Measurements from ENCODE around the gene CFTR. TPM values are rescaled to one million over a fixed set of nuclear protein-coding genes. Genes with fewer than 3 reads are reported as not detected.

The CFTR gene
- total and polyA plus RNA-seq, 3 donors from 2014 or later, result 5.1 to 6.9 (median 5.1) TPM

DNA sequence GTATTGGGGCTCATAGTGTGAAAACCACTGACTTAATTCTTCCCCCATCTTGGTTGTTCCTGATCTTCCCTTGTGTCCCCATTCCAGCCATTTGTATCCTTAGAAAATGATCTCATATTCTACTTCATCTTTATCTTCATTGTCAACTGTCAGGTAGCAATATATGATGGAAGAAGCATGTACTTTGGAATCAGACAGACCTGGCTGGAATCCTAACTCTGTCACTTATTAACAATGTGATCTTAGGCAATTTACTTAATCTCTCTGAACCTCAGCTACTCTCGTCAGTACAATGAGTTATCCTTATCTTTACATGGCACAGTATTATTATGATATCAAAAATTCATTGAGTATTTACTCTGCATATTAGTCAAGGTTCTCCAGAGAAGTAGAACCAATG, 10.1 kb downstream of the CFTR start:
- Histone ChIP-seq H3K4me3 (no peak overlapping the region), H3K36me3 (ENCODE audit: low read depth, missing control alignments) (no peaks in the 10 kb centered on the region), H3K27me3 (no peaks in the 10 kb centered on the region), H3K27ac (no peak overlapping the region), H3K4me1 (no peaks in the 10 kb centered on the region), H3K9me3 (no peaks in the 10 kb centered on the region)
- no peak for DNase-seq
- 57 to 66% methylated on average over 1 of the region's 1 CpG for WGBS, 2 donors
- intact Hi-C loops (cut with DNase I; ENCODE audit: low total_unique reads), result no loop called here
- no peak for TF ChIP-seq POLR2A (IDR thresholded peaks at IDR 0.05)
- TF ChIP-seq, protein P1, sequence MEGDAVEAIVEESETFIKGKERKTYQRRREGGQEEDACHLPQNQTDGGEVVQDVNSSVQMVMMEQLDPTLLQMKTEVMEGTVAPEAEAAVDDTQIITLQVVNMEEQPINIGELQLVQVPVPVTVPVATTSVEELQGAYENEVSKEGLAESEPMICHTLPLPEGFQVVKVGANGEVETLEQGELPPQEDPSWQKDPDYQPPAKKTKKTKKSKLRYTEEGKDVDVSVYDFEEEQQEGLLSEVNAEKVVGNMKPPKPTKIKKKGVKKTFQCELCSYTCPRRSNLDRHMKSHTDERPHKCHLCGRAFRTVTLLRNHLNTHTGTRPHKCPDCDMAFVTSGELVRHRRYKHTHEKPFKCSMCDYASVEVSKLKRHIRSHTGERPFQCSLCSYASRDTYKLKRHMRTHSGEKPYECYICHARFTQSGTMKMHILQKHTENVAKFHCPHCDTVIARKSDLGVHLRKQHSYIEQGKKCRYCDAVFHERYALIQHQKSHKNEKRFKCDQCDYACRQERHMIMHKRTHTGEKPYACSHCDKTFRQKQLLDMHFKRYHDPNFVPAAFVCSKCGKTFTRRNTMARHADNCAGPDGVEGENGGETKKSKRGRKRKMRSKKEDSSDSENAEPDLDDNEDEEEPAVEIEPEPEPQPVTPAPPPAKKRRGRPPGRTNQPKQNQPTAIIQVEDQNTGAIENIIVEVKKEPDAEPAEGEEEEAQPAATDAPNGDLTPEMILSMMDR (IDR thresholded peaks at IDR 0.05), result no peak

DNA sequence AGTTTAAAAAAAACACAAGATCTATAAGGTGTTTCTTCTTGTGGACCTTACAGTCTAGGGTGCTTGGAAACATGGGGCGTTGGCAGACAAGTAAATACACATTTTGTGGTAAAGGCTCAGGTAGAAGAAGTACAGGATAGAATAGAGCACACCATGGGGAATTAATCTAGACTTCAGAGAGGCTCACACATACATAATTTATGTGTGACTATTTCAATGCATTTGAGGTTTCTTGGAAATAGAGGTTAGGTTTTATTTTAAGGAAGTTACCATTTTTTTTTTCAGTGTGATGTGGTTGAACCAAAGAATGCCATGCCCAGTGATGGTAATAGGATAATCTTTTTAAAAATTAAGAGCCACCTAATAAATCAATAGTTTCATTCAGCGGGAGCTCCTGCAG, 12.8 kb downstream of the CFTR start:
- no peak for TF ChIP-seq POLR2A (IDR thresholded peaks at IDR 0.05)
- TF ChIP-seq, protein P1 (IDR thresholded peaks at IDR 0.05), result no peak
- Histone ChIP-seq H3K36me3 (ENCODE audit: low read depth, missing control alignments) (no peaks in the 10 kb centered on the region), H3K4me1 (no peaks in the 10 kb centered on the region), H3K27ac (no peak overlapping the region), H3K27me3 (no peaks in the 10 kb centered on the region), H3K4me3 (no peak overlapping the region), H3K9me3 (no peaks in the 10 kb centered on the region)
- DNase-seq, result no peak
- intact Hi-C loops (cut with DNase I; ENCODE audit: low total_unique reads), result no loop called here
- WGBS, 2 donors, result 77 to 87% methylated on average over 2 of the region's 2 CpGs

GRCh38 chr7:117493460-117493859, 13.6 kb downstream of the CFTR start:
- Histone ChIP-seq H3K4me1 (no peaks in the 10 kb centered on the region), H3K9me3 (no peaks in the 10 kb centered on the region), H3K27ac (no peak overlapping the region), H3K36me3 (ENCODE audit: low read depth, missing control alignments) (no peaks in the 10 kb centered on the region), H3K27me3 (no peaks in the 10 kb centered on the region), H3K4me3 (no peak overlapping the region)
- intact Hi-C loops (cut with DNase I; ENCODE audit: low total_unique reads), result no loop called here
- TF ChIP-seq, protein P1 (IDR thresholded peaks at IDR 0.05), result no peak
- no peak for TF ChIP-seq POLR2A (IDR thresholded peaks at IDR 0.05)
- DNase-seq, result no peak
- 89 to 94% methylated on average over 2 of the region's 2 CpGs for WGBS, 2 donors

- Histone ChIP-seq H3K36me3 (ENCODE audit: low read depth, missing control alignments) (no peaks in the 10 kb centered on the region), H3K27me3 (no peaks in the 10 kb centered on the region), H3K27ac (no peak overlapping the region), H3K4me3 (no peak overlapping the region), H3K9me3 (no peaks in the 10 kb centered on the region), H3K4me1 (no peaks in the 10 kb centered on the region)
- intact Hi-C loops (cut with DNase I; ENCODE audit: low total_unique reads), result no loop called here
- no peak for DNase-seq
- WGBS, 2 donors, result 61 to 67% methylated on average over 1 of the region's 1 CpG
- no peak for TF ChIP-seq POLR2A (IDR thresholded peaks at IDR 0.05)
- TF ChIP-seq, protein P1 (IDR thresholded peaks at IDR 0.05), result no peak
Observed at GRCh38 chr7:117495308-117495707, 15.5 kb downstream of the CFTR start.

GRCh38 chr7:117502331-117502730, 22.5 kb downstream of the CFTR start:
- Histone ChIP-seq H3K27me3 (no peaks in the 10 kb centered on the region), H3K4me1 (no peaks in the 10 kb centered on the region), H3K27ac (no peak overlapping the region), H3K4me3 (no peak overlapping the region), H3K36me3 (ENCODE audit: low read depth, missing control alignments) (no peaks in the 10 kb centered on the region), H3K9me3 (no peaks in the 10 kb centered on the region)
- no peak for TF ChIP-seq POLR2A (IDR thresholded peaks at IDR 0.05)
- TF ChIP-seq, protein P1 (IDR thresholded peaks at IDR 0.05), result no peak
- 63 to 65% methylated on average over 3 of the region's 3 CpGs for WGBS, 2 donors
- intact Hi-C loops (cut with DNase I; ENCODE audit: low total_unique reads), result no loop called here
- no peak for DNase-seq
